Upper lobe of left lung (tissue), 6 donors: ENCODE data around the gene SLC4A3. TPM values are rescaled to one million over a fixed set of nuclear protein-coding genes. Genes with fewer than 3 reads are reported as not detected.

Source experiments
- ATAC-seq, 2 donors: fragments of 200-7000 bp; cut with Tn5 transposase; one replicate each; pipeline ENCODE4 v1.9.1; 2022; ENCODE audit warnings: mild to moderate bottlenecking in 2 of 2, moderate library complexity in 2 of 2; ENCODE audit not compliant: low FRiP score in 2 of 2
- DNase-seq, 2 donors: peaks; one replicate each; pipeline ENCODE4 v3.0.0-alpha.2; 2019 to 2020
- H3K27ac ChIP-seq, 4 donors: fragments of 200-600 bp; sonication (generic); one replicate each; pipeline ENCODE4 v1.5.1; 2016 to 2019
- H3K27me3 ChIP-seq, 4 donors: fragments of 200-600 bp; sonication (generic); one replicate each; pipeline ENCODE4 v1.5.1; 2017 to 2019
- H3K36me3 ChIP-seq, 4 donors: fragments of 200-600 bp; sonication (generic); one replicate each; pipeline ENCODE4 v1.5.1; 2016 to 2019
- H3K4me1 ChIP-seq, 4 donors: fragments of 200-600 bp; sonication (generic); one replicate each; pipeline ENCODE4 v1.5.1; 2018 to 2019
- H3K4me3 ChIP-seq, 4 donors: fragments of 200-600 bp; sonication (generic); one replicate each; pipeline ENCODE4 v1.5.1; 2017 to 2019; ENCODE audit warnings: mild to moderate bottlenecking in 2 of 4, moderate library complexity in 1 of 4
- H3K9me3 ChIP-seq, 4 donors: fragments of 200-600 bp; sonication (generic); one replicate each; pipeline ENCODE4 v1.5.1; 2018 to 2019
- EP300 ChIP-seq, 4 donors: sonication (generic); formaldehyde crosslinking; IDR thresholded peaks; one replicate each; pipeline ENCODE4 v1.5.1; 2017; ENCODE audit warnings: antibody characterized with exemption in 4 of 4, control low read depth in 2 of 4
- POLR2A ChIP-seq, 4 donors: fragments of 450-650 bp; IDR thresholded peaks; one replicate each; pipeline ENCODE4 v1.5.1; 2016 to 2017; ENCODE audit warnings: antibody characterized with exemption in 4 of 4, mild to moderate bottlenecking in 2 of 4
- POLR2AphosphoS5 ChIP-seq, 2 donors: sonication (generic); formaldehyde crosslinking; IDR thresholded peaks; one replicate each; pipeline ENCODE4 v1.5.1; 2017; ENCODE audit warnings: antibody characterized with exemption in 2 of 2
- WGBS, 2 donors: methylation state at CpG; one replicate each; pipeline ENCODE4 v1.1.5; 2017 to 2018; 5-methylcytosine and 5-hydroxymethylcytosine counted together
- total RNA-seq, 6 donors: library from RNA; depleted of rRNA in 4 of 6; stranded (reverse); fragments of >200 nt in 4 of 6; gene quantifications; one replicate each; pipeline versions ENCODE4 v1.1.0 to v1.2.1, GENCODE V29; 2016 to 2021
- TF ChIP-seq, protein P1 (sequence below), 6 experiments: fragments of 450-650 bp in 4 of 6; fragments of 200-600 bp in 2 of 6; sonication (generic) in 2 of 6; IDR thresholded peaks; one replicate each; pipeline ENCODE4 v1.5.1; 2016 to 2019; ENCODE audit warnings: antibody characterized with exemption in 6 of 6
- donor health status: DM: no; HTN: no; CAD: no; lungs with moderate emphysema.
- donor health status: DM: no; HTN: yes; CAD: no; lungs with severe emphysema.

Gene SLC4A3, protein sequence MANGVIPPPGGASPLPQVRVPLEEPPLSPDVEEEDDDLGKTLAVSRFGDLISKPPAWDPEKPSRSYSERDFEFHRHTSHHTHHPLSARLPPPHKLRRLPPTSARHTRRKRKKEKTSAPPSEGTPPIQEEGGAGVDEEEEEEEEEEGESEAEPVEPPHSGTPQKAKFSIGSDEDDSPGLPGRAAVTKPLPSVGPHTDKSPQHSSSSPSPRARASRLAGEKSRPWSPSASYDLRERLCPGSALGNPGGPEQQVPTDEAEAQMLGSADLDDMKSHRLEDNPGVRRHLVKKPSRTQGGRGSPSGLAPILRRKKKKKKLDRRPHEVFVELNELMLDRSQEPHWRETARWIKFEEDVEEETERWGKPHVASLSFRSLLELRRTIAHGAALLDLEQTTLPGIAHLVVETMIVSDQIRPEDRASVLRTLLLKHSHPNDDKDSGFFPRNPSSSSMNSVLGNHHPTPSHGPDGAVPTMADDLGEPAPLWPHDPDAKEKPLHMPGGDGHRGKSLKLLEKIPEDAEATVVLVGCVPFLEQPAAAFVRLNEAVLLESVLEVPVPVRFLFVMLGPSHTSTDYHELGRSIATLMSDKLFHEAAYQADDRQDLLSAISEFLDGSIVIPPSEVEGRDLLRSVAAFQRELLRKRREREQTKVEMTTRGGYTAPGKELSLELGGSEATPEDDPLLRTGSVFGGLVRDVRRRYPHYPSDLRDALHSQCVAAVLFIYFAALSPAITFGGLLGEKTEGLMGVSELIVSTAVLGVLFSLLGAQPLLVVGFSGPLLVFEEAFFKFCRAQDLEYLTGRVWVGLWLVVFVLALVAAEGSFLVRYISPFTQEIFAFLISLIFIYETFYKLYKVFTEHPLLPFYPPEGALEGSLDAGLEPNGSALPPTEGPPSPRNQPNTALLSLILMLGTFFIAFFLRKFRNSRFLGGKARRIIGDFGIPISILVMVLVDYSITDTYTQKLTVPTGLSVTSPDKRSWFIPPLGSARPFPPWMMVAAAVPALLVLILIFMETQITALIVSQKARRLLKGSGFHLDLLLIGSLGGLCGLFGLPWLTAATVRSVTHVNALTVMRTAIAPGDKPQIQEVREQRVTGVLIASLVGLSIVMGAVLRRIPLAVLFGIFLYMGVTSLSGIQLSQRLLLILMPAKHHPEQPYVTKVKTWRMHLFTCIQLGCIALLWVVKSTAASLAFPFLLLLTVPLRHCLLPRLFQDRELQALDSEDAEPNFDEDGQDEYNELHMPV
- total RNA-seq: 10 to 100 TPM in 1 of 6 donors, 1 to 10 TPM in 3, under 1 TPM in 2; 0.30 to 14.7 (median 2.1) TPM

DNA sequence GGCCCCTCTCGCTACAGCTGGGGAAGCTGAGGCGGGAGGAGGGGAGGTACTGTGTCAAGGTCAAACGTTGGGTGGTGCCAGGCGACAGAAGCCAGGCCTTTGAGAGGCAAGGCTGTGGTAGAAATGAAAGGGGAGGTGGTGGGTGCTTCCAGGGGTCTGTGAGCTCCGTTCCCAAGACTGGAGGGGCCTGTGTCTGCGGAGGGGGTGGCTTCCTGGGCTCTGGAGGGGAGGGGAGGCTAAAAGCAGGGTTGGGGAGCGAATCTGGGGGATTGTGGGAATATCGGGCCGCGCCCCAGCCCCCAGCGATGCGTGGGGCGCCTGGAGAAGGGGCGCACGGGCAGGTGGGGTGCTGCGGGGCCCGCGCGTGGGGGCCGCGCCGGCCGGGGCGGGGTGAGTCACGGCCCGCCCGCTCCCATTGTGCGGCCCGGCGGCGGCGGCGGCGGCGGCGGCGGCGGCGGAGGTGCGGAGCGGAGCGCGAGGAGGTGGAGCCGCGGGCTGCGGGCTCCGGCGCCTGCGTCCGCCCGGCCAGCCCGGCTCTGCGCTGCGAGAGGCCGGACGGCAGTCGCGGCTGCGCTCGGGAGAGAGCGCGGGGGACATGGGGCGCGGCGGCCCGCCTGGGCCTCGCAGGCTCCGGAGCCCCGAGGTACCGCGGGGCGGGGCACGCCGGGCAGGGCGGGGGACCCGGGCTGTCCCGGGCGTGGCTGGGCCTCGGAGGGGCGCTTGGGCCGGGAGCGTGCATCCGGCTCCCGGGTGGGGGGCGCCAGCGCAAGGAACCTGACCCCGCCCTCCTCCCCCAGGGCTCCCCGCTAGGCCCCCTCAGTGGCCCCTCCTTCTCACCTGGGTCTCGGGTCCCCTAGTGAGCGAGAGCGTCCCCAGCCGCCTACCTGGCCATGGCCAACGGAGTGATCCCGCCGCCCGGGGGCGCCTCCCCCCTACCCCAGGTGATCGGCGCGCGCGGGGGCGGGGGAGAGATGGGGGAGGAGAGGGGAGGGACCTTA, at the start of gene SLC4A3:
Gene SLC4A3, plus strand, starts transcription at position 528 of the 998 bp plus-strand sequence. Its CDS starts 363 bp downstream, at position 891.
- DNase-seq (peak in 1 of 2 donors; percentile 87), ATAC-seq (peak in 1 of 2 donors; percentile 51)
- TF ChIP-seq POLR2AphosphoS5 (IDR thresholded peaks at IDR 0.05): no peak
- TF ChIP-seq, protein P1, sequence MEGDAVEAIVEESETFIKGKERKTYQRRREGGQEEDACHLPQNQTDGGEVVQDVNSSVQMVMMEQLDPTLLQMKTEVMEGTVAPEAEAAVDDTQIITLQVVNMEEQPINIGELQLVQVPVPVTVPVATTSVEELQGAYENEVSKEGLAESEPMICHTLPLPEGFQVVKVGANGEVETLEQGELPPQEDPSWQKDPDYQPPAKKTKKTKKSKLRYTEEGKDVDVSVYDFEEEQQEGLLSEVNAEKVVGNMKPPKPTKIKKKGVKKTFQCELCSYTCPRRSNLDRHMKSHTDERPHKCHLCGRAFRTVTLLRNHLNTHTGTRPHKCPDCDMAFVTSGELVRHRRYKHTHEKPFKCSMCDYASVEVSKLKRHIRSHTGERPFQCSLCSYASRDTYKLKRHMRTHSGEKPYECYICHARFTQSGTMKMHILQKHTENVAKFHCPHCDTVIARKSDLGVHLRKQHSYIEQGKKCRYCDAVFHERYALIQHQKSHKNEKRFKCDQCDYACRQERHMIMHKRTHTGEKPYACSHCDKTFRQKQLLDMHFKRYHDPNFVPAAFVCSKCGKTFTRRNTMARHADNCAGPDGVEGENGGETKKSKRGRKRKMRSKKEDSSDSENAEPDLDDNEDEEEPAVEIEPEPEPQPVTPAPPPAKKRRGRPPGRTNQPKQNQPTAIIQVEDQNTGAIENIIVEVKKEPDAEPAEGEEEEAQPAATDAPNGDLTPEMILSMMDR (IDR thresholded peaks at IDR 0.05): peak in 1 of 6 experiments; percentile 7
- Histone ChIP-seq H3K27ac (no peak within 1 kb of the TSS), H3K9me3 (no peaks in the 10 kb centered on the region), H3K36me3 (no peaks in the 10 kb centered on the region), H3K27me3 (peaks cover 0 to 14% (median 7%) of the 10 kb centered on the region in 4 donors), H3K4me1 (peaks cover 6 to 14% (median 9%) of the 10 kb centered on the region in 4 donors), H3K4me3 (peak within 1 kb of the TSS in 3 of 4 donors; percentile 41 to 60 (median 58))
- 18 to 20% methylated on average over 15 to 22 of the region's 103 CpGs for WGBS, 2 donors

DNA sequence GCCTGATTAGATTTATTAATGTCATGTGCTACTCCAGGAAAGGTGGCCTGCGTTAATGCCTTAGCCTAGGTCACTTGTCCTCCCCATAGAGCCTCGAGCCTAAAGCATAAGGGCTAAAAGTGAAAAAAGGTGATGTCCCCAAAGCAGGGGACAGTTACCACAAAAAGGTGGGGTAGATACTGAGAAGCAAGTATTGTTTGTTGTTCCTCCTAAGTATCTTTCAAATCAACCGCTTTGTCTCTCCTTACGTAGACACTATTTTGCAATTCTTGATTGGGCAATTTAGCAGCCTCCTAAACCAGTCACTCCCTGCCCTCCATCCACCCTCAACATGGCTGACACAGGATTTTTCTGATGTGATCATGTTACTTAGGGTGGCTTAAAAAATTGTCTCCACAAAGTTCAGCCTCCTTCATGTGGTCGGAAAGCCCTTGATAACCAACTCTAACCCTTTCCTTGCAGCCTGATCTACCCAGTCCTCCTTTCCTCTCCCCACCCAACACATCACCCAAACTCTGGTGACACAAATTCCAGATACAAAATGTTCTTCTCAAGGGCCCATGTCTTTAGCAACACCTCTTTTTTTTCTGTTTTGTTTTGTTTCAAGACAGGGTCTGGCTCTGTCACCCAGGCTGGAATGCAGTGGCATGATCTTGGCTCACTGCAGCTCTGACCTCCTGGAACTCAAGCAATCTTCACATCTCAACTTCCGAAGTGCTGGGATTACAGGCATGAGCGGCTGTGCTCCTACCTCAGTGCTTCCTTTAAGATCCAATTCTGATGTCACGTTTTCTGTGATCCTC, 48.4 kb upstream of the SLC4A3 start:
- H3K36me3 ChIP-seq: no peaks in the 10 kb centered on the region
- no peak for DNase-seq
- no peak overlapping the region for H3K4me3 ChIP-seq
- H3K4me1 ChIP-seq: peaks cover 0 to 6% (median 0%) of the 10 kb centered on the region in 4 donors
- H3K27me3 ChIP-seq: no peaks in the 10 kb centered on the region
- H3K27ac ChIP-seq: peak overlapping the region; percentile 32 to 61 (median 40)
- TF ChIP-seq POLR2AphosphoS5 (IDR thresholded peaks at IDR 0.05): peak in 1 of 2 donors; percentile 53
- TF ChIP-seq EP300 (IDR thresholded peaks at IDR 0.05): no peak
- WGBS, 2 donors: 55 to 59% methylated on average over 8 of the region's 8 CpGs
- ATAC-seq: no peak
- H3K9me3 ChIP-seq: no peaks in the 10 kb centered on the region

DNA sequence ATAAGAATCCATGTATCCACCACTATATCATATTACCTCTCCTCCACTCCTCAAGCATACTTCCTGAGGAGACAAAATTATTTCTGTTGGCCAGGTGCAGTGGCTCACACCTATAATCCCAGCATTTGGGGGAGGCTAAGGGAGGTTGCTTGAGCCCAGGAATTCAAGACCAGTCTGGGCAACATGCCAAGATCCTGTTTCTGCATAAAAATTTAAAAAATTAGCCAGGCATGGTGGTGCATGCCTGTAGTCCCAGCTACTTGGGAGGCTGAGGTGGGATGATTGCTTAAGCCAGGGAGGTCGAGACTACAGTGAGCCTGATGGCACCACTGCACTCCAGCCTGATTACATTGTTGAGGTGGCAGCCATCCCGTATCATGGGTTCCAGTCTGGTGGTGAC, 46.1 kb upstream of the SLC4A3 start:
- Histone ChIP-seq H3K27ac (no peak overlapping the region), H3K9me3 (no peaks in the 10 kb centered on the region), H3K27me3 (no peaks in the 10 kb centered on the region), H3K36me3 (no peaks in the 10 kb centered on the region), H3K4me1 (peaks cover 0 to 6% (median 0%) of the 10 kb centered on the region in 4 donors), H3K4me3 (no peak overlapping the region)
- no peak for TF ChIP-seq POLR2A (IDR thresholded peaks at IDR 0.05)
- TF ChIP-seq POLR2AphosphoS5 (IDR thresholded peaks at IDR 0.05): no peak
- TF ChIP-seq EP300 (IDR thresholded peaks at IDR 0.05): no peak
- TF ChIP-seq, protein P1 (IDR thresholded peaks at IDR 0.05): no peak
- no peak for DNase-seq
- WGBS, 2 donors: 68 to 75% methylated on average over 2 of the region's 2 CpGs
- no peak for ATAC-seq

DNA sequence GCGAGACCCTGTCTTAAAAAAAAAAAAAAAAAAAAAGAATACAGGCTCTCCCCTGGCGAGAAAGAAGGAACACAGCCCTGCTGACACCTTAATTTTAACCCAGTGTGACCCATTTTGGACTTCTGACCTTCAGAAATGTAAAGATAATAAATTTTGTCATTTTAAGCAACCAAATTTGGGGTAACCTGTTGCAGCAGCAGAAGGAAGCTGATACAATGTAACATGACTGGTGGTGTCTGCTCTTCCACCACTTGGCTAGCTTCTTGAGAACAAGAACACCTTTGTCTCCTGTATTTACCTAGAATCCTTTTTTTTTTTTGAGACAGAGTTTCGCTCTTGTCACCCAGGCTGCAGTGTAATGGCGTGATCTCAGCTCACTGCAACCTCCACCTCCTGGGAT, 36.3 kb upstream of the SLC4A3 start:
- no peaks in the 10 kb centered on the region for H3K27me3 ChIP-seq
- no peak for TF ChIP-seq EP300 (IDR thresholded peaks at IDR 0.05)
- TF ChIP-seq, protein P1 (IDR thresholded peaks at IDR 0.05): no peak
- TF ChIP-seq POLR2AphosphoS5 (IDR thresholded peaks at IDR 0.05): no peak
- TF ChIP-seq POLR2A (IDR thresholded peaks at IDR 0.05): no peak
- ATAC-seq (no peak), DNase-seq (no peak)
- no peak overlapping the region for H3K27ac ChIP-seq
- H3K36me3 ChIP-seq: no peaks in the 10 kb centered on the region
- H3K9me3 ChIP-seq: no peaks in the 10 kb centered on the region
- 61 to 65% methylated on average over 4 of the region's 4 CpGs for WGBS, 2 donors
- no peak overlapping the region for H3K4me3 ChIP-seq
- no peaks in the 10 kb centered on the region for H3K4me1 ChIP-seq
